Endodermal cell (in vitro differentiated cells): ENCODE data around the gene TIGD1. TPM values are rescaled to one million over a fixed set of nuclear protein-coding genes. Genes with fewer than 3 reads are reported as not detected.

Experiments used
- DNase-seq: peaks from one replicate; pipeline ENCODE4 v3.0.0-alpha.2; 2017
- H3K27ac ChIP-seq: 2 replicates; pipeline ENCODE4 v1.5.1; 2013; ENCODE audit warnings: mild to moderate bottlenecking, low read depth, low read length, moderate library complexity
- H3K27me3 ChIP-seq: 2 replicates; pipeline ENCODE4 v1.6.1; 2013; ENCODE audit warnings: mild to moderate bottlenecking, low read length, moderate library complexity; ENCODE audit not compliant: insufficient read depth, control insufficient read depth, poor library complexity, severe bottlenecking
- H3K36me3 ChIP-seq: 2 replicates; pipeline ENCODE4 v1.7.0; 2013; ENCODE audit warnings: mild to moderate bottlenecking, low read length, moderate library complexity; ENCODE audit not compliant: control insufficient read depth, insufficient read depth
- H3K4me1 ChIP-seq: one replicate; pipeline ENCODE4 v1.7.0; 2013; ENCODE audit warnings: low read length; ENCODE audit not compliant: control insufficient read depth, insufficient read depth
- H3K4me3 ChIP-seq: 2 replicates; pipeline ENCODE4 v1.5.1; 2013; ENCODE audit warnings: mild to moderate bottlenecking, low read length, moderate library complexity
- H3K9ac ChIP-seq: 2 replicates; pipeline ENCODE4 v1.6.1; 2013; ENCODE audit warnings: mild to moderate bottlenecking, low read length, moderate library complexity; ENCODE audit not compliant: poor library complexity, severe bottlenecking; ENCODE audit errors: extremely low read depth
- H3K9me3 ChIP-seq: 2 replicates; pipeline ENCODE4 v1.6.1; 2013; ENCODE audit warnings: mild to moderate bottlenecking, low read length, moderate library complexity; ENCODE audit not compliant: control insufficient read depth
- H3K27ac Mint-ChIP-seq: 2 replicates; pipeline ENCODE4 v1.8.0; 2020; ENCODE audit warnings: mixed read lengths
- H3K27me3 Mint-ChIP-seq: 2 replicates; pipeline ENCODE4 v1.8.0; 2021; ENCODE audit warnings: mild to moderate bottlenecking, mixed read lengths; ENCODE audit not compliant: insufficient read depth
- H3K36me3 Mint-ChIP-seq: 2 replicates; pipeline ENCODE4 v1.8.0; 2020; ENCODE audit warnings: low read depth, mixed read lengths
- H3K4me1 Mint-ChIP-seq: 2 replicates; pipeline ENCODE4 v1.8.0; 2020; ENCODE audit warnings: mixed read lengths
- H3K4me3 Mint-ChIP-seq: 2 replicates; pipeline ENCODE4 v1.8.0; 2020; ENCODE audit warnings: mild to moderate bottlenecking, moderate library complexity, mixed read lengths
- H3K9me3 Mint-ChIP-seq: 2 replicates; pipeline ENCODE4 v1.8.0; 2020; ENCODE audit warnings: mild to moderate bottlenecking, mixed read lengths
- WGBS, 2 experiments: methylation state at CpG; one replicate each; pipeline versions ENCODE4 v1.1.5 to v1.1.7; 2013; ENCODE audit warnings: missing lambda C conversion rate in 2 of 2, mixed read lengths in 1 of 2; ENCODE audit not compliant: insufficient coverage in 1 of 2, insufficient read length in 1 of 2; 5-methylcytosine and 5-hydroxymethylcytosine counted together
- total RNA-seq, 2 donors: library from RNA; stranded (reverse); fragmentation: NEBNext Ultra II Directional in 1 of 2; extraction: Animal tissue kit (Norgen Biotek cat#: 25700) in 1 of 2; gene quantifications; 2 replicates in 1 of 2; 3 replicates in 1 of 2; pipeline ENCODE4 v1.2.1, GENCODE V29; 2021
- TF ChIP-seq, protein P1 (sequence below): fragments of 200-600 bp; sonication (generic); conservative IDR thresholded peaks from 2 replicates; pipeline ENCODE4 v1.5.0; 2021; ENCODE audit warnings: antibody characterized with exemption, mild to moderate bottlenecking

TIGD1 gene
- total RNA-seq, 2 donors from 2014 or later, result 6.5 to 6.7 TPM

DNA sequence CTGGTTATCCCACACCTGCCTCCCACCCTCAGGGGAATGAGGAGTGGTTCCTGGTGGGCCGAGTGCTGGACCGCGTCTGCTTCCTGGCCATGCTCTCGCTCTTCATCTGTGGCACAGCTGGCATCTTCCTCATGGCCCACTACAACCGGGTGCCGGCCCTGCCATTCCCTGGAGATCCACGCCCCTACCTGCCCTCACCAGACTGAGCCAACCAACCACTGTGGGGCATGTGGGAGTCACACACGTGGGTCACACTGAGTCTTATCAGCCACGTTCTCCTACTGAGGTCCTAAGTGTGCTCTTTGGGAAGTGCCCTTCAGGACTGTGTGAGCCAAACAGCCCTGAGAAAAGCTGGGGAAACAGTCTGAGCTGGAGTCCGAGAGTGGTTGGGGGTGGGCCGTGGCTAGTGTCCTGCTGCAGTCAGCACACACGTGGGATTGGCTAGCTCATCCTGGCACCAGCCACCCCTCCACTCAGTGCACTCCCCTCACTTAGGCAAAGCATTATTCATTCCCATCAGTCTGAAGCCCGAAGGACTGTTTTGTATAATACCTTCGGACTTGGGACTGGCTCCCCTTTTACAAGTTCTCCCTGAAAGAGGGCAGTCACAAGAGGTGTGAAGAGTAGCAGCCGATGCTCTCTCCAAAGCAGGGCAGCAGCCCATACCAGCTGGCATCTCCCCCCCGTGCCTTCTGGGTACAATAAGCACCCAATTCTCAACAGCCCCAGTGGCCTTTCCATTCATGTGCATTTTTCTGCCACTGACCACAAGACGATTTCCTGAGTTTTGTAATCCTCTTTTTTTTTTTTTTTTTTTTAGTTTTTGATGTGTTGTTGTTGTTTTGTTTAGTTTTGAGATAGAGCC, 4.6 kb downstream of the TIGD1 start:
- H3K27ac ChIP-seq, result no peak overlapping the region
- Mint-ChIP-seq H3K36me3 (peaks cover 28% of the 10 kb centered on the region), H3K4me1 (peaks cover 5% of the 10 kb centered on the region), H3K9me3 (peaks cover 13% of the 10 kb centered on the region), H3K27me3 (no peaks in the 10 kb centered on the region), H3K27ac (no peak overlapping the region), H3K4me3 (no peak overlapping the region)
- H3K27me3 ChIP-seq, result no peaks in the 10 kb centered on the region
- peaks cover 14% of the 10 kb centered on the region for H3K9me3 ChIP-seq
- WGBS, 2 experiments, result 91 to 94% methylated on average over 6 to 17 of the region's 17 CpGs
- peaks cover 21% of the 10 kb centered on the region for H3K36me3 ChIP-seq
- H3K9ac ChIP-seq, result no peak overlapping the region
- H3K4me3 ChIP-seq, result no peak overlapping the region
- TF ChIP-seq, protein P1, sequence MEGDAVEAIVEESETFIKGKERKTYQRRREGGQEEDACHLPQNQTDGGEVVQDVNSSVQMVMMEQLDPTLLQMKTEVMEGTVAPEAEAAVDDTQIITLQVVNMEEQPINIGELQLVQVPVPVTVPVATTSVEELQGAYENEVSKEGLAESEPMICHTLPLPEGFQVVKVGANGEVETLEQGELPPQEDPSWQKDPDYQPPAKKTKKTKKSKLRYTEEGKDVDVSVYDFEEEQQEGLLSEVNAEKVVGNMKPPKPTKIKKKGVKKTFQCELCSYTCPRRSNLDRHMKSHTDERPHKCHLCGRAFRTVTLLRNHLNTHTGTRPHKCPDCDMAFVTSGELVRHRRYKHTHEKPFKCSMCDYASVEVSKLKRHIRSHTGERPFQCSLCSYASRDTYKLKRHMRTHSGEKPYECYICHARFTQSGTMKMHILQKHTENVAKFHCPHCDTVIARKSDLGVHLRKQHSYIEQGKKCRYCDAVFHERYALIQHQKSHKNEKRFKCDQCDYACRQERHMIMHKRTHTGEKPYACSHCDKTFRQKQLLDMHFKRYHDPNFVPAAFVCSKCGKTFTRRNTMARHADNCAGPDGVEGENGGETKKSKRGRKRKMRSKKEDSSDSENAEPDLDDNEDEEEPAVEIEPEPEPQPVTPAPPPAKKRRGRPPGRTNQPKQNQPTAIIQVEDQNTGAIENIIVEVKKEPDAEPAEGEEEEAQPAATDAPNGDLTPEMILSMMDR, result no peak
- DNase-seq, result no peak
- H3K4me1 ChIP-seq, result no peaks in the 10 kb centered on the region

DNA sequence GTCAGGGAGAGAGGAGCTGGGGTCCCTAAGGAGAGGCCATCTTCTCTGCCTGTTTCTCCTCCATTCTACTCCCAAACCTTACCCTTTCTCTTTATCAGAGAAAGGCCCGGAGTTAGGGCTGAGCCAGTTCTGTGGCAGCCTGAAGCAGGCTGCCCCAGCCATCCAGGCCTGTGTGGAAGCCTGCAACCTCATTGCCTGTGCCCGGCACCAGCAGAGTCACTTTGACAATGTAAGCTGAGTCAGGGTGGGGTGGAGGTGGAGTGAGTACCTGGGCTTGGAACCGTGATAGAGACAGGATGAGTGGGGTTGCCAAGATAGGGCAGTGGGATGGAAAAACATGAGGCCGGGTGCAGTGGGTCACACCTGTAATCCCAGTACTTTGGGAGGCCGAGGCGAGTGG, 5.7 kb downstream of the TIGD1 start:
- TF ChIP-seq, protein P1, result no peak
- no peak overlapping the region for H3K27ac ChIP-seq
- H3K9ac ChIP-seq, result no peak overlapping the region
- no peaks in the 10 kb centered on the region for H3K27me3 ChIP-seq
- no peak overlapping the region for H3K4me3 ChIP-seq
- H3K4me1 Mint-ChIP-seq, result peaks cover 2% of the 10 kb centered on the region
- H3K27me3 Mint-ChIP-seq, result no peaks in the 10 kb centered on the region
- no peak for DNase-seq
- WGBS, 2 experiments, result 91 to 100% methylated on average over 2 to 6 of the region's 6 CpGs
- peaks cover 21% of the 10 kb centered on the region for H3K36me3 ChIP-seq
- H3K9me3 Mint-ChIP-seq, result peaks cover 12% of the 10 kb centered on the region
- peaks cover 28% of the 10 kb centered on the region for H3K36me3 Mint-ChIP-seq
- H3K27ac Mint-ChIP-seq, result no peak overlapping the region
- no peaks in the 10 kb centered on the region for H3K4me1 ChIP-seq
- no peak overlapping the region for H3K4me3 Mint-ChIP-seq
- H3K9me3 ChIP-seq, result peaks cover 14% of the 10 kb centered on the region

DNA sequence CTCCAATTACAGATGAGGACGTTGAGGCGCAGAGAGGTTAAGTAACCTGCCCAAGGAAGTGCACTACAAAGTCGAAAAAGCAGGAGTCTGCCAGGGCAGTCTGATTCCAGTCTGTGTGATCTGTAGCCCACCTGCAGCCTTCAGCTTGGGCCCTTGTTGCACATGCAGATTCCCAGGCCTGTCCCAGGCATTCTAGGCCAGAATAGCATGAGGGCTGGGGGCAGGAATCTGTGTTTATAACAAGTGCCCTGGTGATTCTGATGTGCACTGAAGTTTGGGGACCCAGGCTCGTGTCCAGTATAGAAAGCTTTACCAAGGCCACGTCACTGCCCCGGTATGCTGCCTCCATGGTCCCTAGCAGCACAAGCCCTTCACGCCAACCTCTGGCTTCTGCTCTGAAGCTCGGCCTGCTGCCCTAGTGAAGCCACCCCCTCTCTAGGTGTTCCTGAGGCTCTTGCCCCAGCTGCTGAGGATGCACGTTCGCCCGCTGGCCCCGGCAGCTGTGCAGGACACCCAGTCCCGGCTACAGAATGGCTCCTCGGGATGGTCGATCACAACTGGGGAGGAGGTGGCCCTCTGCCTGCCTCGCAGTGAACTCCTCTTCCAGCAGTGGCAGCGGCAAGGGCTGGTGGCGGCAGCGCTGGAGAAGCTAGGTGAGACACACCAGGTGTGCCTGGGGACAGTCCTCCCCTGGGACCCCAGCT, 6.3 kb downstream of the TIGD1 start:
- Histone ChIP-seq H3K9ac (no peak overlapping the region), H3K27me3 (no peaks in the 10 kb centered on the region), H3K27ac (no peak overlapping the region), H3K36me3 (peaks cover 21% of the 10 kb centered on the region), H3K9me3 (peaks cover 11% of the 10 kb centered on the region), H3K4me3 (no peak overlapping the region), H3K4me1 (no peaks in the 10 kb centered on the region)
- H3K4me1 Mint-ChIP-seq, result no peaks in the 10 kb centered on the region
- H3K27me3 Mint-ChIP-seq, result no peaks in the 10 kb centered on the region
- H3K4me3 Mint-ChIP-seq, result no peak overlapping the region
- 93 to 94% methylated on average over 6 to 19 of the region's 19 CpGs for WGBS, 2 experiments
- no peak overlapping the region for H3K27ac Mint-ChIP-seq
- no peak for DNase-seq
- H3K36me3 Mint-ChIP-seq, result peaks cover 26% of the 10 kb centered on the region
- TF ChIP-seq, protein P1, result no peak
- H3K9me3 Mint-ChIP-seq, result peaks cover 7% of the 10 kb centered on the region
